ENCODE results near the gene ZNG1C.
"Not testable (repeated sequence)": the region's sequence is repeated elsewhere in the genome, so short reads cannot be mapped to it uniquely, and the experiment has no call there.

Gene ZNG1C

GRCh38 chr9:68343992-68344391 lies 102.2 kb downstream of the ZNG1C start:
- not testable (repeated sequence) for DNase-seq

Data from NCI-H2081 treated with DMSO at 0.1 percent for 48 hours (cell line).